ENCODE data around the gene MYO16. TPM values are rescaled to one million over a fixed set of nuclear protein-coding genes. Genes with fewer than 3 reads are reported as not detected.

The MYO16 gene
- total RNA-seq, 1 donor from 2014 or later: 22.0 TPM

DNA sequence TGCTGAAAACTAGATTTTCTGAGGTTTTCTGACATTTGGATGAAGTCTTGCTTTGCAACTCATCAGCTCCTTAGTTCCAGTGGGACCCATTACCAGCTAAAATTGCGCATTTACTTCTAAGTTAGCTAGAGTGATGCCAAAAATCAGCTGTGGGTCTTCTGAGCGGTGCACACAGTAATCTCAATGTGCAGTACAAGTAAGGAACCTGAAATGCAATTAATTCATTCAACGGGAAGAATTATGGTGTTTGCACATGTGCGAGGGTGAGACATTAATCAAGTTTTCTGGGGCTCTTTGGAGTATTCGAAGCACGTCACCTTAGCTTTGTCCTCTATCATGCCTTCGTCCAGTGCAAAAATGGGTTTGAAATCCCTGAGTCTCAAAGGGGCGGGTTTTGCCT lies 146.2 kb downstream of the MYO16 start:
- Mint-ChIP-seq H3K27ac (ENCODE audit: unreplicated experiment) (no peak overlapping the region), H3K9me3 (ENCODE audit: unreplicated experiment) (no peaks in the 10 kb centered on the region), H3K4me1 (ENCODE audit: low read depth, unreplicated experiment) (peaks cover 5% of the 10 kb centered on the region), H3K4me3 (ENCODE audit: unreplicated experiment) (no peak overlapping the region), H3K27me3 (ENCODE audit: unreplicated experiment) (no peaks in the 10 kb centered on the region), H3K36me3 (ENCODE audit: unreplicated experiment) (no peaks in the 10 kb centered on the region)
- TF ChIP-seq CTCF (IDR thresholded peaks at IDR 0.05; ENCODE audit: partially characterized antibody, unreplicated experiment): no peak
- no peak for DNase-seq

DNA sequence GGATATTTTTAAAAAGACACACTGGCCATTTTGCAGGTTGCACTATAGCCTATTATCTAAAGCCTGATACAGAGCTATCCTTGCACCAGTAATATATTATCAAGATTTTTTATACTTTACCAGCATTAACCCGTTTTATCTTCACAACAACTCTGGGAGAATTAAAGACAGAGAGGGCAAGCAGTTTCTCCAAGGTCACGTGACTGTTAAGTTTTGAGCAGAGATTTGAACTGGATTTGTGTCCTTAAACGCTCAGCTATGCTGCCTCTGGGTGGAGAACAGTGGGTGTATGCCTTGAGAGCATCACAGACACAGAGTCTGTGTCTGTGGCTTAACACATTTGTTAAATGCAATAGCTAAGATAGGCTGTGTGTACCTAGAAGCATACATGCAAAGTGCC lies 147.2 kb downstream of the MYO16 start:
- Mint-ChIP-seq H3K27me3 (ENCODE audit: unreplicated experiment) (no peaks in the 10 kb centered on the region), H3K27ac (ENCODE audit: unreplicated experiment) (no peak overlapping the region), H3K36me3 (ENCODE audit: unreplicated experiment) (peaks cover 3% of the 10 kb centered on the region), H3K9me3 (ENCODE audit: unreplicated experiment) (no peaks in the 10 kb centered on the region), H3K4me3 (ENCODE audit: unreplicated experiment) (no peak overlapping the region), H3K4me1 (ENCODE audit: low read depth, unreplicated experiment) (peaks cover 5% of the 10 kb centered on the region)
- TF ChIP-seq CTCF (IDR thresholded peaks at IDR 0.05; ENCODE audit: partially characterized antibody, unreplicated experiment): no peak
- DNase-seq: no peak

DNA sequence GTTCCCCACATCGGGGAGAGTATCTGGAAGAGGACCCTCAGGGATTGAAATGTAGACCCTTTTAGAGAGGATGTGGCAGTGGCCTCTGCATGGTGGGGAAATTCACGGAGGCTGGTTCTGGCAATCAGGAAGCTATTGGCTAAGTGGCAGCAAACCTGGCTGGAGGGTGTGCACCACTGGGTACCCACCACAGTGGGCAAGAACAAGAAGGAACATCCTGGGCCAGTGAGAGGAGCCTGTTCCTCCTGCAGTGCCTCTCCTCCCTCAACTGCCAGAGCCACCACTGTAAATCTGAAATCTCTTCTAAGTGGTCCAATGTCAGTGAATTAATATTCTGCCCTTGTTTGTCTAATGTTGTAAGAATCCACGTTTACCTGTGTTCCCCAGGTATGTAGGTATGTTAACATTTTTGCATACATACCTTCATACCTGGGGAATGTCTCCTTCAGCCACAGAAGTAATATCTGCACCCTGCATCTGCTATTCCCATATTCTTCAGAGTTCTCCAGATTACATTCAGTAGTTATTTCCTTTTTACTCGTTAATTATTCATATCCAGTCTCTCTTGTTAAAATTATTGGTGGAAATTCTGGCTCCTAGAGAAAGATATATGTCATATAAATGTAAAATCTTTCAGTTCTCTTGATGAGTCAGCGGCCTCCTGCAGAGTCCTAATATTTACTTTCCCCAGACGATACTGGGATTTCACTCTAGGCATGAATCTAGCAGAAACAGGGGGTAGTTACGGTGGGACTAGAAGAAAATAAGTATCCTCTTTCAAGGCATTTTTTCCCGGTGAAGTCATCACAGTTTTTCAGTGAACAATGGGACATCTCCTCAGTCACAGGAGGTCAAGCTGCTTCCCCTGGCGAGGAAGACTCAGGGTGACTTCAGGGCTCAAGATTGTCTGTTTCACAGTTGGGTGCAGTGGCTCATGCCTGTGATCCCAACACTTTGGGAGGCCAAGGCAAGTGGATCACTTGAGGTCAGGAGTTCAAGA lies 148.3 kb downstream of the MYO16 start:
- no peak for DNase-seq
- Mint-ChIP-seq H3K27me3 (ENCODE audit: unreplicated experiment) (no peaks in the 10 kb centered on the region), H3K4me1 (ENCODE audit: low read depth, unreplicated experiment) (peaks cover 5% of the 10 kb centered on the region), H3K4me3 (ENCODE audit: unreplicated experiment) (no peak overlapping the region), H3K27ac (ENCODE audit: unreplicated experiment) (no peak overlapping the region), H3K36me3 (ENCODE audit: unreplicated experiment) (peaks cover 11% of the 10 kb centered on the region), H3K9me3 (ENCODE audit: unreplicated experiment) (no peaks in the 10 kb centered on the region)
- no peak for TF ChIP-seq CTCF (IDR thresholded peaks at IDR 0.05; ENCODE audit: partially characterized antibody, unreplicated experiment)

DNA sequence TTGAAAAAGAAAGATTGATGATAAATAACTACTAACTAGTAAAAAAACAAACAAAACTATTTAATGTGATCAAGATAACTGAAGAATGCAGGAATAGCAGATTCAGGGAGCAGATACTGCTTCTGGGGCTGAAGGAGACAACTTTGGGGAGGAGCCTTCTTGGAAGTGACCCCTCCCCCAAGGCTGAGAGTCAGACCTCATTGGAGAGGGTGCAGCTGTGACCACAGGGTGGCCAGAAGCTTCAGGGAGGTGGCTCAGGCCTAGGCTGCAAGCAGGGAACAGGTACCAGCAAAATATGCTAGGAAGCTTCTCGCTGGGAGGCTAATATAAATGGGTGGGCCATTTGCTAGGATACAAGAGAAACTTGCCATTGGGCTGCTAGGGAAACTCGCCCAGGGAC lies 149.9 kb downstream of the MYO16 start:
- Mint-ChIP-seq H3K4me1 (ENCODE audit: low read depth, unreplicated experiment) (peaks cover 5% of the 10 kb centered on the region), H3K36me3 (ENCODE audit: unreplicated experiment) (peaks cover 23% of the 10 kb centered on the region), H3K27me3 (ENCODE audit: unreplicated experiment) (no peaks in the 10 kb centered on the region), H3K27ac (ENCODE audit: unreplicated experiment) (no peak overlapping the region), H3K9me3 (ENCODE audit: unreplicated experiment) (peaks cover 2% of the 10 kb centered on the region), H3K4me3 (ENCODE audit: unreplicated experiment) (no peak overlapping the region)
- TF ChIP-seq CTCF (IDR thresholded peaks at IDR 0.05; ENCODE audit: partially characterized antibody, unreplicated experiment): no peak
- no peak for DNase-seq

DNA sequence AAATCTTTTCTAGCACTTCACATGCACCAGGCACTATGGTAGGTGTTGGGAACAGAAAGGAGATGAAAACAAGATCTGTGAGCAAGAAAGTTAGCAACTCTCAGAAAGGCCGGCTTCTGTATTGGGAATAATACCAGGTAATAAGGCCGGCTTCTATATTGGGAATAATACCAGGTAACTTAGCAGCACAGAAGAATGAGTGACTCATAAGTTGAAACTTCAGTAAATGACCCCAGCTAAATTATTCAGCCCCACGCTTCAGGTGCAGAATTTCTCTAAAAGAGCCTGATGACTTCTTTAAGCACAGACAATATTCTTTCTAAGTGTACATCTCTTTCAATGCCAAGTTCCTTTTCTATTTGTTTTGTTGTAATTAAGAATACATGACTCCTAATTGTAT lies 151.3 kb downstream of the MYO16 start:
- no peak for TF ChIP-seq CTCF (IDR thresholded peaks at IDR 0.05; ENCODE audit: partially characterized antibody, unreplicated experiment)
- Mint-ChIP-seq H3K4me3 (ENCODE audit: unreplicated experiment) (no peak overlapping the region), H3K9me3 (ENCODE audit: unreplicated experiment) (peaks cover 2% of the 10 kb centered on the region), H3K36me3 (ENCODE audit: unreplicated experiment) (peaks cover 23% of the 10 kb centered on the region), H3K27ac (ENCODE audit: unreplicated experiment) (no peak overlapping the region), H3K4me1 (ENCODE audit: low read depth, unreplicated experiment) (peaks cover 3% of the 10 kb centered on the region), H3K27me3 (ENCODE audit: unreplicated experiment) (no peaks in the 10 kb centered on the region)
- DNase-seq: no peak
